ENCODE data around the gene CFAP61. TPM values are rescaled to one million over a fixed set of nuclear protein-coding genes. Genes with fewer than 3 reads are reported as not detected.
A peak's percentile ranks its signal among the peaks of the same experiment; 100 is the strongest.

The CFAP61 gene
- total RNA-seq, 3 donors from 2014 or later = 0.33 to 2.4 (median 0.59) TPM

DNA sequence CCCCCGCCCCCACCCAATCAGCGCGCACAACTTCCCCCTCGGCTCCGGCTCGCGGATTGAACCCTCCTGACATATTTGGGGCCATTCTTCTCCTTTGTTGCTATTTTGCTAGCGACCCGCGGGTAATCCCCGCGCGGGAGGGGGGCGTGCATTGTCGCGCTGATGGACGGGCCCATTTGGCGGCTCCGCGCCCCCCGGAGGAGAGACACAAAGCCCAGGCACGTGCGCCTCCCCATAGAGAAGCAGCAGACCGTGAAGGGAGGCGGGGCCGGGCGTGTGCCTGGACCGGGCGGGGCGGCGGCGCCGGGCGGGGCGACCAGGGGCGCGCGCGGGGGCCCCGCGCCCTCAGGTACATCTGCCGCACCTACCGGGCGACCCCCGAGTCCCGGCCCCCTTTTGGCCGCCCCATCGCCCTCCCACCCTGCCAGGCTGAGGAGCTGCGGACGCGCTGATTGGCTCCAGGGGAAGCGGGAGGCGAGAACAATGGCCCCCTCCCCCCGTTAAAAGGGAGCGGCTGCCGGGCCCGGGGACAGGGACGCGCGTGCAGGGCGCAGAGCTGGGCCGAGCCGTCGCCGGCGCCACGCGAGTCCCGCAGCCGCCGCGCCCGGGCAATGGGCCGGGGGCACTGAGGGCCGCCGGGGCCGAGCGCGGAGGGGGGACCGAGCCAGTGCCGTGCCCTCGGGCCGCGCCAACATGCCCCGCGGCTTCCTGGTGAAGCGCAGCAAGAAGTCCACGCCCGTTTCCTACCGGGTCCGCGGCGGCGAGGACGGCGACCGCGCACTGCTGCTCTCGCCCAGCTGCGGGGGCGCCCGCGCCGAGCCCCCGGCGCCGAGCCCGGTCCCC lies 315.5 kb downstream of the CFAP61 start, which contains the start of gene INSM1:
Gene INSM1, plus strand, starts transcription at position 530 of the 843 bp plus-strand sequence. Its CDS starts 164 bp downstream, at position 694.
- Histone ChIP-seq H3K36me3 (no peaks in the 10 kb centered on the region), H3K4me1 (peaks cover 10% of the 10 kb centered on the region in 2 donors), H3K4me3 (peak within 1 kb of the TSS; percentile 32 to 65 (median 35)), H3K9me3 (no peaks in the 10 kb centered on the region), H3K27ac (no peak within 1 kb of the TSS), H3K27me3 (peaks cover 0 to 88% of the 10 kb centered on the region in 2 donors)
- DNase-seq (ENCODE audit: low spot score in 2 of 2) = no peak
- intact Hi-C loops (cut with DNase I; ENCODE audit: low total_unique reads) = no loop called here
- no peak for TF ChIP-seq CTCF (IDR thresholded peaks at IDR 0.05)
- TF ChIP-seq POLR2AphosphoS5 (IDR thresholded peaks at IDR 0.05) = no peak
- TF ChIP-seq POLR2A (IDR thresholded peaks at IDR 0.05) = no peak

DNA sequence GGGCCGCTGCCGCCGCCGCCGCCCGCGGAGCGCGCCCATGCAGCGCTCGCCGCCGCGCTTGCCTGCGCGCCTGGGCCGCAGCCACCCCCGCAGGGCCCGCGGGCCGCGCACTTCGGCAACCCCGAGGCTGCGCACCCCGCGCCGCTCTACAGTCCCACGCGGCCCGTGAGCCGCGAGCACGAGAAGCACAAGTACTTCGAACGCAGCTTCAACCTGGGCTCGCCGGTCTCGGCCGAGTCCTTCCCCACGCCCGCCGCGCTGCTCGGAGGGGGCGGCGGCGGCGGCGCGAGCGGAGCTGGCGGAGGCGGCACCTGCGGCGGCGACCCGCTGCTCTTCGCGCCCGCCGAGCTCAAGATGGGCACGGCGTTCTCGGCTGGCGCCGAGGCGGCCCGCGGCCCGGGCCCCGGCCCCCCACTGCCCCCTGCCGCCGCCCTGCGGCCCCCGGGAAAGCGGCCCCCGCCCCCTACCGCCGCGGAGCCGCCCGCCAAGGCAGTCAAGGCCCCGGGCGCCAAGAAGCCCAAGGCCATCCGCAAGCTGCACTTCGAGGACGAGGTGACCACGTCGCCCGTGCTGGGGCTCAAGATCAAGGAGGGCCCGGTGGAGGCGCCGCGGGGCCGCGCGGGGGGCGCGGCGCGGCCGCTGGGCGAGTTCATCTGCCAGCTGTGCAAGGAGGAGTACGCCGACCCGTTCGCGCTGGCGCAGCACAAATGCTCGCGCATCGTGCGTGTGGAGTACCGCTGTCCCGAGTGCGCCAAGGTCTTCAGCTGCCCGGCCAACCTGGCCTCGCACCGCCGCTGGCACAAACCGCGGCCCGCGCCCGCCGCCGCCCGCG lies 316.3 kb downstream of the CFAP61 start:
- Histone ChIP-seq H3K9me3 (no peaks in the 10 kb centered on the region), H3K27ac (no peak overlapping the region), H3K27me3 (peaks cover 0 to 85% of the 10 kb centered on the region in 2 donors), H3K36me3 (no peaks in the 10 kb centered on the region), H3K4me1 (peaks cover 10% of the 10 kb centered on the region in 2 donors), H3K4me3 (peak overlapping the region; percentile 32 to 65 (median 35))
- intact Hi-C loops (cut with DNase I; ENCODE audit: low total_unique reads) = no loop called here
- DNase-seq (ENCODE audit: low spot score in 2 of 2) = no peak
- no peak for TF ChIP-seq POLR2A (IDR thresholded peaks at IDR 0.05)
- no peak for TF ChIP-seq CTCF (IDR thresholded peaks at IDR 0.05)
- TF ChIP-seq POLR2AphosphoS5 (IDR thresholded peaks at IDR 0.05) = no peak

GRCh38 chr20:20369250-20370093 lies 317.1 kb downstream of the CFAP61 start:
- Histone ChIP-seq H3K27ac (no peak overlapping the region), H3K9me3 (no peaks in the 10 kb centered on the region), H3K27me3 (peaks cover 0 to 81% of the 10 kb centered on the region in 2 donors), H3K4me1 (peaks cover 10% of the 10 kb centered on the region in 2 donors), H3K36me3 (no peaks in the 10 kb centered on the region), H3K4me3 (peak overlapping the region; percentile 32 to 65 (median 35))
- TF ChIP-seq CTCF (IDR thresholded peaks at IDR 0.05) (no peak), POLR2A (IDR thresholded peaks at IDR 0.05) (no peak), POLR2AphosphoS5 (IDR thresholded peaks at IDR 0.05) (no peak)
- intact Hi-C loops (cut with DNase I; ENCODE audit: low total_unique reads) = no loop called here
- no peak for DNase-seq (ENCODE audit: low spot score in 2 of 2)

- DNase-seq (ENCODE audit: low spot score in 2 of 2) = no peak
- Histone ChIP-seq H3K27me3 (peaks cover 0 to 77% of the 10 kb centered on the region in 2 donors), H3K4me1 (peaks cover 10% of the 10 kb centered on the region in 2 donors), H3K36me3 (no peaks in the 10 kb centered on the region), H3K9me3 (no peaks in the 10 kb centered on the region), H3K4me3 (peak overlapping the region in 1 of 3 donors; percentile 32), H3K27ac (no peak overlapping the region)
- intact Hi-C loops (cut with DNase I; ENCODE audit: low total_unique reads) = no loop called here
- TF ChIP-seq POLR2A (IDR thresholded peaks at IDR 0.05) (no peak), CTCF (IDR thresholded peaks at IDR 0.05) (no peak), POLR2AphosphoS5 (IDR thresholded peaks at IDR 0.05) (no peak)
Measured at GRCh38 chr20:20370094-20370575, 317.8 kb downstream of the CFAP61 start.

All from breast epithelium (tissue), 4 donors.